Measurements from ENCODE around the gene TCF20.

TCF20 gene

GRCh38 chr22:42265321-42265720 lies 5.1 kb downstream of the TCF20 start:
- no peak overlapping the region for H3K4me3 ChIP-seq (replicated peaks in 1 of 2; ENCODE audit: low read depth in 2 of 2, low read length in 2 of 2)
- no peak for TF ChIP-seq CTCF (IDR thresholded peaks at IDR 0.05; ENCODE audit: low read depth, low read length)
- DNase-seq (ENCODE audit: low read depth in 2 of 2), result no peak

- no peak overlapping the region for H3K4me3 ChIP-seq (replicated peaks in 1 of 2; ENCODE audit: low read depth in 2 of 2, low read length in 2 of 2)
- no peak for DNase-seq (ENCODE audit: low read depth in 2 of 2)
- no peak for TF ChIP-seq CTCF (IDR thresholded peaks at IDR 0.05; ENCODE audit: low read depth, low read length)
Observed at GRCh38 chr22:42263944-42264343, 6.5 kb downstream of the TCF20 start.

GRCh38 chr22:42262964-42263363 lies 7.5 kb downstream of the TCF20 start:
- no peak for TF ChIP-seq CTCF (IDR thresholded peaks at IDR 0.05; ENCODE audit: low read depth, low read length)
- H3K4me3 ChIP-seq (replicated peaks in 1 of 2; ENCODE audit: low read depth in 2 of 2, low read length in 2 of 2), result no peak overlapping the region
- DNase-seq (ENCODE audit: low read depth in 2 of 2), result no peak

GRCh38 chr22:42261296-42261695 lies 9.2 kb downstream of the TCF20 start:
- DNase-seq (ENCODE audit: low read depth in 2 of 2), result peak; percentile 66 to 78
- no peak overlapping the region for H3K4me3 ChIP-seq (replicated peaks in 1 of 2; ENCODE audit: low read depth in 2 of 2, low read length in 2 of 2)
- TF ChIP-seq CTCF (IDR thresholded peaks at IDR 0.05; ENCODE audit: low read depth, low read length), result no peak

GRCh38 chr22:42258126-42258525 lies 12.3 kb downstream of the TCF20 start:
- no peak for TF ChIP-seq CTCF (IDR thresholded peaks at IDR 0.05; ENCODE audit: low read depth, low read length)
- DNase-seq (ENCODE audit: low read depth in 2 of 2), result no peak
- no peak overlapping the region for H3K4me3 ChIP-seq (replicated peaks in 1 of 2; ENCODE audit: low read depth in 2 of 2, low read length in 2 of 2)

GRCh38 chr22:42257386-42257785 lies 13.1 kb downstream of the TCF20 start:
- H3K4me3 ChIP-seq (replicated peaks in 1 of 2; ENCODE audit: low read depth in 2 of 2, low read length in 2 of 2), result no peak overlapping the region
- no peak for TF ChIP-seq CTCF (IDR thresholded peaks at IDR 0.05; ENCODE audit: low read depth, low read length)
- DNase-seq (ENCODE audit: low read depth in 2 of 2), result no peak

- no peak for TF ChIP-seq CTCF (IDR thresholded peaks at IDR 0.05; ENCODE audit: low read depth, low read length)
- no peak overlapping the region for H3K4me3 ChIP-seq (replicated peaks in 1 of 2; ENCODE audit: low read depth in 2 of 2, low read length in 2 of 2)
- DNase-seq (ENCODE audit: low read depth in 2 of 2), result no peak
Observed at GRCh38 chr22:42256930-42257329, 13.5 kb downstream of the TCF20 start.
